CD14-positive monocyte (primary cell): ENCODE measurements around the gene XPO6. TPM values are rescaled to one million over a fixed set of nuclear protein-coding genes. Genes with fewer than 3 reads are reported as not detected.
A peak's percentile ranks its signal among the peaks of the same experiment; 100 is the strongest.

Experiments used
- DNase-seq, 3 donors: peaks; one replicate each; pipeline ENCODE4 v3.0.0-alpha.2; 2011 to 2022
- H2AFZ ChIP-seq: 2 replicates; pipeline ENCODE4 v1.6.0; 2012; ENCODE audit warnings: mild to moderate bottlenecking, low read depth, low read length, inconsistent platforms; ENCODE audit not compliant: insufficient read depth, poor library complexity, severe bottlenecking
- H3K27ac ChIP-seq, 2 donors: 1 replicate in 1 of 2; 2 replicates in 1 of 2; pipeline ENCODE4 v1.5.1; 2012 to 2013; ENCODE audit warnings: low read length in 2 of 2, control low read depth in 1 of 2, inconsistent platforms in 1 of 2, low read depth in 1 of 2, mild to moderate bottlenecking in 1 of 2
- H3K27me3 ChIP-seq, 2 donors: one replicate each; pipeline versions ENCODE4 v1.6.0 to v1.6.1; 2011 to 2013; ENCODE audit warnings: low read length in 2 of 2; ENCODE audit not compliant: control insufficient read depth in 2 of 2, insufficient read depth in 2 of 2
- H3K36me3 ChIP-seq, 2 donors: replicated peaks in 1 of 2; 1 replicate in 1 of 2; 2 replicates in 1 of 2; pipeline versions ENCODE4 v1.5.1 to v1.6.1; 2012 to 2013; ENCODE audit warnings: low read length in 2 of 2, control low read depth in 1 of 2, inconsistent platforms in 1 of 2, mild to moderate bottlenecking in 1 of 2; ENCODE audit not compliant: insufficient read depth in 2 of 2, control insufficient read depth in 1 of 2
- H3K4me1 ChIP-seq, 2 donors: 1 replicate in 1 of 2; 2 replicates in 1 of 2; pipeline versions ENCODE4 v1.5.1 to v1.6.1; 2012 to 2013; ENCODE audit warnings: low read length in 2 of 2, control low read depth in 1 of 2, inconsistent platforms in 1 of 2, mild to moderate bottlenecking in 1 of 2, moderate library complexity in 1 of 2; ENCODE audit not compliant: insufficient read depth in 2 of 2, control insufficient read depth in 1 of 2
- H3K4me2 ChIP-seq: replicated peaks from 2 replicates; pipeline ENCODE3; 2012; ENCODE audit warnings: low read length, moderate library complexity, mild to moderate bottlenecking; ENCODE audit not compliant: poor library complexity, severe bottlenecking; ENCODE audit errors: extremely low read depth
- H3K4me3 ChIP-seq, 3 experiments: fragments of 200-600 bp in 1 of 3; sonication (generic) in 1 of 3; replicated peaks in 1 of 3; 1 replicate in 2 of 3; 2 replicates in 1 of 3; pipeline ENCODE4 v1.5.1; 2011 to 2013; ENCODE audit warnings: low read length in 3 of 3, mild to moderate bottlenecking in 3 of 3, control low read depth in 2 of 3, low read depth in 2 of 3, inconsistent platforms in 1 of 3, moderate library complexity in 1 of 3
- H3K79me2 ChIP-seq: 2 replicates; pipeline ENCODE4 v1.6.0; 2012; ENCODE audit warnings: mild to moderate bottlenecking, control low read depth, inconsistent platforms, low read length, moderate library complexity; ENCODE audit not compliant: insufficient read depth
- H3K9ac ChIP-seq: 2 replicates; pipeline ENCODE4 v1.6.0; 2017; ENCODE audit warnings: low read length, mild to moderate bottlenecking; ENCODE audit not compliant: insufficient read depth, poor library complexity, severe bottlenecking
- H3K9me3 ChIP-seq, 2 donors: replicated peaks in 1 of 2; 1 replicate in 1 of 2; 2 replicates in 1 of 2; pipeline versions ENCODE4 v1.5.1 to v1.6.1; 2012 to 2013; ENCODE audit warnings: low read length in 2 of 2, control low read depth in 1 of 2; ENCODE audit not compliant: control insufficient read depth in 1 of 2, insufficient read depth in 1 of 2
- H4K20me1 ChIP-seq: 2 replicates; pipeline ENCODE4 v1.6.0; 2012; ENCODE audit warnings: mild to moderate bottlenecking, low read length, control low read depth, moderate library complexity; ENCODE audit not compliant: insufficient read depth
- H3K27ac Mint-ChIP-seq, 7 donors: one replicate each; pipeline ENCODE4 v1.8.0; 2020; ENCODE audit warnings: mild to moderate bottlenecking in 7 of 7, mixed read lengths in 7 of 7, moderate library complexity in 6 of 7, inconsistent platforms in 2 of 7
- H3K27me3 Mint-ChIP-seq, 3 donors: one replicate each; pipeline ENCODE4 v1.8.0; 2021 to 2022; ENCODE audit warnings: low read depth in 3 of 3, mild to moderate bottlenecking in 3 of 3, mixed read lengths in 3 of 3, moderate library complexity in 3 of 3, inconsistent platforms in 1 of 3
- H3K36me3 Mint-ChIP-seq, 2 donors: one replicate each; pipeline ENCODE4 v1.8.0; 2020; ENCODE audit warnings: mixed read lengths in 2 of 2, inconsistent platforms in 1 of 2, mild to moderate bottlenecking in 1 of 2
- H3K4me1 Mint-ChIP-seq: one replicate; pipeline ENCODE4 v1.8.0; 2020; ENCODE audit warnings: mild to moderate bottlenecking, mixed read lengths
- H3K4me3 Mint-ChIP-seq, 2 donors: one replicate each; pipeline ENCODE4 v1.8.0; 2020; ENCODE audit warnings: mild to moderate bottlenecking in 2 of 2, mixed read lengths in 2 of 2, moderate library complexity in 1 of 2
- H3K9me3 Mint-ChIP-seq, 7 donors: one replicate each; pipeline ENCODE4 v1.8.0; 2020 to 2022; ENCODE audit warnings: mixed read lengths in 7 of 7, mild to moderate bottlenecking in 6 of 7, moderate library complexity in 6 of 7, inconsistent platforms in 2 of 7
- CTCF ChIP-seq: fragments of 200-600 bp; IDR thresholded peaks from one replicate; pipeline ENCODE4 v1.8.0; 2022; ENCODE audit warnings: antibody characterized with exemption, mild to moderate bottlenecking
- WGBS: methylation state at CpG from one replicate; pipeline ENCODE4 v1.1.5; 2013; ENCODE audit warnings: missing lambda C conversion rate; ENCODE audit not compliant: insufficient coverage; 5-methylcytosine and 5-hydroxymethylcytosine counted together
- intact Hi-C, 2 donors: fragments of 100-400 bp; cut with micrococcal nuclease; formaldehyde crosslinking; loops; one replicate each; pipeline versions ENCODE4 v1.15.0 to v1.15.1; 2023
- polyA plus RNA-seq, 3 donors: library from polyadenylated mRNA; depleted of rRNA in 1 of 3; unstranded in 2 of 3; stranded (reverse) in 1 of 3; fragments of 300-500 nt in 2 of 3; fragments of >200 nt in 1 of 3; fragmentation: Illumina TruSeq in 2 of 3; gene quantifications; 1 replicate in 2 of 3; 2 replicates in 1 of 3; pipeline ENCODE4 v1.2.3, GENCODE V29; 2012 to 2021

The XPO6 gene
- polyA plus RNA-seq, 3 donors, result 35.7 to 166 (median 38.3) TPM

DNA sequence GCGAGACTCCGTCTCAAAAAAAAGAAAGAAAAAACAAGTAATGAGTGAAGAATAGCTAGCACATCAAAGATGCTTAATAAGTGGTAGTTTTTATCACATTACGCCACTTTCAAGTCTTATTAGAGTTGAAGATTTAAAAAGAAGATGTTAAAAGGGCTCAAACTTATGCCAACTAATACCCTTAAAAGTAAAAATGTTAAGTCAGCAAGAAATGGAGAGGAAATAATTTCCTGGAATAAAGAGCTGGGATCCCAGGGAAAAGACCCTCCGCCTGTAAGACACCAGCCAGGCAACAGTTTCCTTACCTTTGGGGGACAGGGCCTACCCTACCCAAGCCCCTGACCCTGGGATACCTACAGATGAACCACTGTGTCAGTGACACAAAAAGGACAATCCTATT lies 3.6 kb downstream of the XPO6 start:
- Histone ChIP-seq H3K9ac (no peak overlapping the region), H2AFZ (no peak overlapping the region), H3K4me1 (peaks cover 24 to 34% of the 10 kb centered on the region in 2 donors), H3K4me2 (no peak overlapping the region), H3K4me3 (no peak overlapping the region), H3K27me3 (no peaks in the 10 kb centered on the region), H3K36me3 (peaks cover 34 to 58% of the 10 kb centered on the region in 2 donors), H3K9me3 (no peaks in the 10 kb centered on the region), H4K20me1 (peaks cover 80% of the 10 kb centered on the region), H3K27ac (peak overlapping the region in 1 of 2 donors; percentile 67), H3K79me2 (peaks cover 86% of the 10 kb centered on the region)
- peaks cover 0 to 2% (median 0%) of the 10 kb centered on the region in 7 donors for H3K9me3 Mint-ChIP-seq
- no peak overlapping the region for H3K4me3 Mint-ChIP-seq
- WGBS, result no CpG with 5 or more reads among the region's 4 CpGs
- no peak for TF ChIP-seq CTCF
- intact Hi-C loops, result no loop called here
- no peaks in the 10 kb centered on the region for H3K27me3 Mint-ChIP-seq
- no peak for DNase-seq
- H3K36me3 Mint-ChIP-seq, result peaks cover 11 to 22% of the 10 kb centered on the region in 2 donors
- H3K27ac Mint-ChIP-seq, result no peak overlapping the region
- peaks cover 35% of the 10 kb centered on the region for H3K4me1 Mint-ChIP-seq

- H3K9me3 Mint-ChIP-seq, result peaks cover 0 to 2% (median 0%) of the 10 kb centered on the region in 7 donors
- Histone ChIP-seq H3K27ac (peak overlapping the region in 1 of 2 donors; percentile 56), H2AFZ (no peak overlapping the region), H3K4me3 (no peak overlapping the region), H3K27me3 (no peaks in the 10 kb centered on the region), H3K9me3 (no peaks in the 10 kb centered on the region), H4K20me1 (peaks cover 87% of the 10 kb centered on the region), H3K36me3 (peaks cover 39 to 65% of the 10 kb centered on the region in 2 donors), H3K4me2 (no peak overlapping the region), H3K79me2 (peaks cover 93% of the 10 kb centered on the region), H3K4me1 (peaks cover 22 to 33% of the 10 kb centered on the region in 2 donors), H3K9ac (no peak overlapping the region)
- peaks cover 11 to 22% of the 10 kb centered on the region in 2 donors for H3K36me3 Mint-ChIP-seq
- peaks cover 41% of the 10 kb centered on the region for H3K4me1 Mint-ChIP-seq
- intact Hi-C loops, result no loop called here
- no peaks in the 10 kb centered on the region for H3K27me3 Mint-ChIP-seq
- TF ChIP-seq CTCF, result no peak
- H3K27ac Mint-ChIP-seq, result peak overlapping the region in 2 of 7 donors; percentile 53 to 54
- WGBS, result 100% methylated on average over 2 of the region's 2 CpGs
- no peak for DNase-seq
- H3K4me3 Mint-ChIP-seq, result no peak overlapping the region
Measured at GRCh38 chr16:28207399-28207798, 4.4 kb downstream of the XPO6 start.
